Keratinocyte (primary cell): Measurements from ENCODE around the gene SLC6A15. TPM values are rescaled to one million over a fixed set of nuclear protein-coding genes. Genes with fewer than 3 reads are reported as not detected.

ENCODE experiments used
- DNase-seq: peaks from one replicate; pipeline ENCODE4 v3.0.0-alpha.2; 2011; ENCODE audit warnings: low read depth, missing footprints, low spot score
- FAIRE-seq: peaks from 2 replicates; lab custom pipeline; 2011; peaks lifted over from hg19 to GRCh38; lab: Jason Lieb, UNC
- H2AFZ ChIP-seq: 2 replicates; pipeline ENCODE4 v1.6.0; 2012; ENCODE audit warnings: low read length, control low read depth, inconsistent platforms; ENCODE audit not compliant: control insufficient read depth
- H3K27ac ChIP-seq: 2 replicates; pipeline ENCODE4 v1.5.1; 2011; ENCODE audit warnings: low read length; ENCODE audit not compliant: control insufficient read depth, insufficient read depth
- H3K27me3 ChIP-seq: 3 replicates; pipeline ENCODE4 v1.6.0; 2011; ENCODE audit warnings: low read length; ENCODE audit not compliant: control insufficient read depth, insufficient read depth; ENCODE audit errors: extremely low read depth
- H3K36me3 ChIP-seq, 2 experiments: 2 replicates in 1 of 2; 3 replicates in 1 of 2; pipeline ENCODE4 v1.5.1; 2011; ENCODE audit warnings: low read length in 2 of 2, mild to moderate bottlenecking in 1 of 2; ENCODE audit not compliant: control insufficient read depth in 2 of 2, insufficient read depth in 2 of 2; ENCODE audit errors: extremely low read depth in 1 of 2
- H3K4me1 ChIP-seq: 3 replicates; pipeline ENCODE4 v1.5.1; 2011; ENCODE audit warnings: low read length; ENCODE audit not compliant: control insufficient read depth, insufficient read depth; ENCODE audit errors: extremely low read depth
- H3K4me2 ChIP-seq: 3 replicates; pipeline ENCODE4 v1.6.0; 2011; ENCODE audit warnings: low read depth, low read length; ENCODE audit not compliant: control insufficient read depth, insufficient read depth; ENCODE audit errors: extremely low read depth
- H3K4me3 ChIP-seq, 3 experiments: fragments of 200-600 bp in 1 of 3; sonication (generic) in 1 of 3; 2 replicates in 2 of 3; 3 replicates in 1 of 3; pipeline ENCODE4 v1.5.1; 2011 to 2016; ENCODE audit warnings: low read length in 3 of 3, mild to moderate bottlenecking in 3 of 3, control low read depth in 2 of 3, inconsistent platforms in 1 of 3, low read depth in 1 of 3, mixed read lengths in 1 of 3, mixed run types in 1 of 3, moderate library complexity in 1 of 3; ENCODE audit not compliant: control insufficient read depth in 2 of 3, insufficient read depth in 2 of 3; ENCODE audit errors: extremely low read depth in 1 of 3
- H3K79me2 ChIP-seq: 2 replicates; pipeline ENCODE4 v1.6.0; 2012; ENCODE audit warnings: low read length; ENCODE audit not compliant: control insufficient read depth, insufficient read depth
- H3K9ac ChIP-seq: 3 replicates; pipeline ENCODE4 v1.6.0; 2011; ENCODE audit warnings: low read length; ENCODE audit not compliant: control insufficient read depth, insufficient read depth; ENCODE audit errors: extremely low read depth
- H3K9me1 ChIP-seq: 3 replicates; pipeline ENCODE4 v1.6.0; 2011; ENCODE audit warnings: low read length; ENCODE audit not compliant: control insufficient read depth, insufficient read depth; ENCODE audit errors: extremely low read depth
- H3K9me3 ChIP-seq: 2 replicates; pipeline ENCODE4 v1.5.1; 2012; ENCODE audit warnings: low read depth, low read length; ENCODE audit not compliant: control insufficient read depth
- H4K20me1 ChIP-seq: 3 replicates; pipeline ENCODE4 v1.6.0; 2011; ENCODE audit warnings: low read length; ENCODE audit not compliant: control insufficient read depth, insufficient read depth; ENCODE audit errors: extremely low read depth
- EZH2 ChIP-seq: IDR thresholded peaks from one replicate; pipeline ENCODE4 v1.6.1; 2012; ENCODE audit warnings: inconsistent platforms, mild to moderate bottlenecking, low read length, moderate library complexity
- dilution Hi-C: fragments of 300-500 bp; cut with MboI; formaldehyde crosslinking; loops from one replicate; pipeline ENCODE4 v1.7.0; 2020; ENCODE audit warnings: low sequenced_read_pairs; ENCODE audit not compliant: extremely low pct_ligation_motif_present
- polyA plus RNA-seq, 5 experiments: library from polyadenylated mRNA; depleted of rRNA in 3 of 5; stranded (reverse) in 3 of 5; stranded (forward) in 1 of 5; unstranded in 1 of 5; fragments of >200 nt; gene quantifications; 1 replicate in 1 of 5; 2 replicates in 3 of 5; 3 replicates in 1 of 5; pipeline versions ENCODE4 v1.2.1 to v1.2.3, GENCODE V29; 2011 to 2012; ENCODE audit warnings: missing spikeins in 2 of 5, low read depth in 1 of 5, low replicate concordance in 1 of 5
- TF ChIP-seq, protein P1 (sequence below), 3 experiments: IDR thresholded peaks in 1 of 3; conservative IDR thresholded peaks in 1 of 3; optimal IDR thresholded peaks in 1 of 3; 2 replicates in 2 of 3; 3 replicates in 1 of 3; pipeline versions ENCODE3 to v1.5.1; 2011; ENCODE audit warnings: low read length in 3 of 3, mild to moderate bottlenecking in 3 of 3, moderate library complexity in 2 of 3, control low read depth in 1 of 3, inconsistent platforms in 1 of 3; ENCODE audit not compliant: insufficient read depth in 2 of 3; ENCODE audit errors: extremely low read depth in 1 of 3

Gene SLC6A15
- polyA plus RNA-seq, 1 donor (not counting 4 experiments of a cell fraction or from before 2014, with no cell fraction given) = 18.9 TPM

DNA sequence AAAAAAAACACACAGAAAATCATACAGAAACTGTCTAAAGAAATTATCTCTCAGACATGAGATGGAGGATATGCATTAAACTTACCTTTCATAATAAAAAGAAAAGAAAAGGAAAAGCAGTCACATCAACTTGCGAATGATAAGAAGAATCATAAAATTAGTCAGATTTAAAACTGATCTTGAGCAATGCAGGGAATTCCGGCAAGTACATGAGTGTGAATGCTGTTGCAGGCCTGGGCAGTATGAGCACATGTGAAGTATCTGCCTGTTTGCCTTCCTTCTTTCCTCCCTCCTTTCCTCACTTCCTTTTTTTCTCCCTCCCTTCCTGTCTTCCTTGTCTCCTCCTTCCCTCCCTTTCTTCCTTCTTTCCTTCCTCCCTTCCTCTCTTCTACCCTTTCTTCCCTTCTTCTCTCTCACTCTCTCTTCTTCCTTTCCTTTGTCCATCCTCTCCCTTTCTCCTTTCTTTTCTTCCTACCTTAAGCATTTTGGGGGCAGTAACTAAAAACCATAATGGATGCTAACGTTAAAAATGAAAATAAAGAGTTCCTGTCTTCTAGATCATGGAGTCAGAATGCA lies 38.5 kb upstream of the SLC6A15 start:
- Histone ChIP-seq H3K27ac (no peak overlapping the region), H3K4me2 (no peak overlapping the region), H3K36me3 (no peaks in the 10 kb centered on the region), H3K79me2 (no peaks in the 10 kb centered on the region), H4K20me1 (no peaks in the 10 kb centered on the region), H3K4me3 (no peak overlapping the region), H3K9me3 (no peaks in the 10 kb centered on the region), H3K27me3 (no peaks in the 10 kb centered on the region), H2AFZ (peak overlapping the region; percentile 95), H3K4me1 (no peaks in the 10 kb centered on the region), H3K9me1 (no peaks in the 10 kb centered on the region), H3K9ac (no peak overlapping the region)
- FAIRE-seq (no peak), DNase-seq (no peak)
- TF ChIP-seq EZH2 = no peak
- TF ChIP-seq, protein P1, sequence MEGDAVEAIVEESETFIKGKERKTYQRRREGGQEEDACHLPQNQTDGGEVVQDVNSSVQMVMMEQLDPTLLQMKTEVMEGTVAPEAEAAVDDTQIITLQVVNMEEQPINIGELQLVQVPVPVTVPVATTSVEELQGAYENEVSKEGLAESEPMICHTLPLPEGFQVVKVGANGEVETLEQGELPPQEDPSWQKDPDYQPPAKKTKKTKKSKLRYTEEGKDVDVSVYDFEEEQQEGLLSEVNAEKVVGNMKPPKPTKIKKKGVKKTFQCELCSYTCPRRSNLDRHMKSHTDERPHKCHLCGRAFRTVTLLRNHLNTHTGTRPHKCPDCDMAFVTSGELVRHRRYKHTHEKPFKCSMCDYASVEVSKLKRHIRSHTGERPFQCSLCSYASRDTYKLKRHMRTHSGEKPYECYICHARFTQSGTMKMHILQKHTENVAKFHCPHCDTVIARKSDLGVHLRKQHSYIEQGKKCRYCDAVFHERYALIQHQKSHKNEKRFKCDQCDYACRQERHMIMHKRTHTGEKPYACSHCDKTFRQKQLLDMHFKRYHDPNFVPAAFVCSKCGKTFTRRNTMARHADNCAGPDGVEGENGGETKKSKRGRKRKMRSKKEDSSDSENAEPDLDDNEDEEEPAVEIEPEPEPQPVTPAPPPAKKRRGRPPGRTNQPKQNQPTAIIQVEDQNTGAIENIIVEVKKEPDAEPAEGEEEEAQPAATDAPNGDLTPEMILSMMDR (optimal IDR thresholded peaks at IDR 0.05 in 1 of 3, IDR thresholded peaks at IDR 0.05 in 1 of 3, conservative IDR thresholded peaks at IDR 0.05 in 1 of 3; ENCODE audit: extremely low read depth in 1 of 3, insufficient read depth in 2 of 3, low read length in 3 of 3) = no peak
- dilution Hi-C loops = no loop called here

DNA sequence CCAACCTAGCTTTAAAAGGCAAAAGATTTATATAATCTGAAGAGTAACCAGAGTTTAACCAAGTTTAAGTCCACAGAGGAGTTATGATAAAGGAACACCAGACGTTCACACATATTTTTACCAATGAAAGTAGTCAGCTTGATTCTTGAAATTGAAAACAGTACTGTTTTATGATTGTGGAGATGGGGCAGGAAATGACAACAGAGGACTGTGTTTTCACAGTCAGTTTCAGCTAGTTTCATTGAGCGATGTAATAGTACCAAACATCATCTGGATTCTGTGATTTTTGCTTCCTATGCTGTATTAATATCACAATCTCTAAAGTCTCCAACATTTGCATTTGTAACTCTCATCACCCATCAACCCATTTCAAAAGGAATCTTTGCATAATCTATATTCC lies 34.2 kb upstream of the SLC6A15 start:
- FAIRE-seq (no peak), DNase-seq (no peak)
- dilution Hi-C loops = no loop called here
- no peaks in the 10 kb centered on the region for H3K4me1 ChIP-seq
- no peaks in the 10 kb centered on the region for H4K20me1 ChIP-seq
- no peak overlapping the region for H3K9ac ChIP-seq
- TF ChIP-seq, protein P1 (optimal IDR thresholded peaks at IDR 0.05 in 1 of 3, IDR thresholded peaks at IDR 0.05 in 1 of 3, conservative IDR thresholded peaks at IDR 0.05 in 1 of 3; ENCODE audit: extremely low read depth in 1 of 3, insufficient read depth in 2 of 3, low read length in 3 of 3) = no peak
- TF ChIP-seq EZH2 = no peak
- H3K4me2 ChIP-seq = no peak overlapping the region
- H3K27ac ChIP-seq = no peak overlapping the region
- no peaks in the 10 kb centered on the region for H3K9me1 ChIP-seq
- no peaks in the 10 kb centered on the region for H3K9me3 ChIP-seq
- no peak overlapping the region for H3K4me3 ChIP-seq
- no peaks in the 10 kb centered on the region for H3K79me2 ChIP-seq
- no peaks in the 10 kb centered on the region for H3K36me3 ChIP-seq
- H2AFZ ChIP-seq = peak overlapping the region; percentile 42
- no peaks in the 10 kb centered on the region for H3K27me3 ChIP-seq
